HepG2 (cell line): ENCODE measurements around the gene BBS1. TPM values are rescaled to one million over a fixed set of nuclear protein-coding genes. Genes with fewer than 3 reads are reported as not detected.

Source experiments
- EED ChIP-seq: sonication (generic); formaldehyde crosslinking; IDR thresholded peaks from 2 replicates; pipeline ENCODE4 v1.5.0; 2020; ENCODE audit warnings: mild to moderate bottlenecking, missing genetic modification reagents
- FLYWCH1 ChIP-seq: sonication (generic); formaldehyde crosslinking; IDR thresholded peaks from 2 replicates; pipeline ENCODE4 v1.8.1; 2023; ENCODE audit warnings: mild to moderate bottlenecking, missing genetic modification reagents
- HNF4A ChIP-seq: sonication (generic); formaldehyde crosslinking; IDR thresholded peaks from 2 replicates; pipeline ENCODE4 v1.4.0; 2020; ENCODE audit warnings: missing genetic modification reagents
- HNRNPL ChIP-seq: fragments of 200-400 bp; formaldehyde crosslinking; IDR thresholded peaks from 2 replicates; pipeline ENCODE4 v1.6.1; 2017; ENCODE audit warnings: mild to moderate bottlenecking, low read depth, low read length
- NCOA1 ChIP-seq: sonication (generic); formaldehyde crosslinking; IDR thresholded peaks from 2 replicates; pipeline ENCODE4 v1.9.0; 2021; ENCODE audit warnings: missing genetic modification reagents
- NR2F6 ChIP-seq, 2 experiments: IDR thresholded peaks; 2 replicates each; pipeline ENCODE4 v1.6.1; 2016; ENCODE audit warnings: antibody characterized with exemption in 1 of 2, mild to moderate bottlenecking in 1 of 2
- SMC3 ChIP-seq: IDR thresholded peaks from 2 replicates; pipeline ENCODE4 v1.6.1; 2011; ENCODE audit warnings: low read length, improper control_type of control experiment
- SMYD3 ChIP-seq: sonication (generic); formaldehyde crosslinking; IDR thresholded peaks from 2 replicates; pipeline ENCODE4 v1.8.1; 2023; ENCODE audit warnings: mild to moderate bottlenecking, missing genetic modification reagents
- TSC22D2 ChIP-seq: sonication (generic); formaldehyde crosslinking; IDR thresholded peaks from 2 replicates; pipeline ENCODE4 v1.5.1; 2020; ENCODE audit warnings: missing genetic modification reagents, mild to moderate bottlenecking, borderline replicate concordance
- ZNF230 ChIP-seq: sonication (generic); formaldehyde crosslinking; IDR thresholded peaks from 2 replicates; pipeline ENCODE4 v1.4.0; 2020; ENCODE audit warnings: mild to moderate bottlenecking, missing genetic modification reagents
- ZNF558 ChIP-seq: sonication (generic); formaldehyde crosslinking; IDR thresholded peaks from 2 replicates; pipeline ENCODE4 v1.9.0; 2022; ENCODE audit warnings: mild to moderate bottlenecking, missing genetic modification reagents, borderline replicate concordance
- ZSCAN25 ChIP-seq: sonication (generic); formaldehyde crosslinking; IDR thresholded peaks from 2 replicates; pipeline ENCODE4 v1.8.0; 2022; ENCODE audit warnings: mild to moderate bottlenecking, missing genetic modification reagents
- polyA plus RNA-seq, 8 experiments: library from polyadenylated mRNA; depleted of rRNA in 3 of 8; stranded (reverse) in 7 of 8; unstranded in 1 of 8; fragments of >200 nt; fragmentation: Illumina TruSeq in 4 of 8; extraction: Trizol in 4 of 8; gene quantifications; 2 replicates each; pipeline versions ENCODE4 v1.2.1 to v1.2.3, GENCODE V29; 2011 to 2016; ENCODE audit warnings: low read depth in 4 of 8, missing spikeins in 1 of 8, mixed read lengths in 1 of 8; ENCODE audit not compliant: insufficient read depth in 1 of 8
- total RNA-seq, 5 experiments: library from RNA; depleted of rRNA; stranded (reverse); fragments of >200 nt; fragmentation: Illumina TruSeq; extraction: Trizol; gene quantifications; 2 replicates each; pipeline ENCODE4 v1.2.3, GENCODE V29; 2016; ENCODE audit warnings: low read depth in 1 of 5
- TF ChIP-seq, protein P1 (sequence below): IDR thresholded peaks from 2 replicates; pipeline ENCODE4 v1.6.1; 2016
- TF ChIP-seq, protein P2 (sequence below): IDR thresholded peaks from 2 replicates; pipeline ENCODE4 v1.6.1; 2016; ENCODE audit warnings: missing biosample characterization, missing genetic modification reagents, low read depth
- TF ChIP-seq, protein P3 (sequence below): sonication (generic); formaldehyde crosslinking; IDR thresholded peaks from 2 replicates; pipeline ENCODE4 v1.4.0; 2020; ENCODE audit warnings: missing genetic modification reagents
- TF ChIP-seq, protein P4 (sequence below): sonication (generic); formaldehyde crosslinking; IDR thresholded peaks from 2 replicates; pipeline ENCODE4 v1.4.0; 2020; ENCODE audit warnings: missing genetic modification reagents, borderline replicate concordance
- TF ChIP-seq, protein P5 (sequence below): sonication (generic); formaldehyde crosslinking; IDR thresholded peaks from 2 replicates; pipeline ENCODE4 v1.4.0; 2020; ENCODE audit warnings: missing genetic modification reagents

Gene BBS1
- total and polyA plus RNA-seq, 2 of the 13 experiments (the other 11 are each of a cell fraction or from before 2014, with no cell fraction given): 11.7 to 14.1 TPM

DNA sequence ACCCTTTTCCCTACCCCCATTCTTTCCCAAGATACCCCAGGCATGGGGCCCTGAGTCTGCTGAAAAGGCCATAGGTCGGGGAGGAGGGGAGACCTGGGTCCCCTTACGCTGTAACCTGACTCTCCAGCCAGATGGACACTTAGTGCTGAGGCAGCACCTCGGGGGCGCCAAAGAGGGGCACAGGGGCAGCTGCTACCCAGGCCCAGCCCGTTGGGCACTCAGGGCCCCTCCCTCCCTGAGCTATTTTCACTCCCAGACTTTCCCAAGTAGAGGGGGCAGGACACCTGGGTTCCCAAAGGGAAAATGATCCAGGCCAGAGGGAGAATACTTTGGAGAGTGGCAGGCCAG is 37.2 kb downstream of the BBS1 start (continued):
- no peak for TF ChIP-seq EED (CRISPR knock-in tag)
- TF ChIP-seq NCOA1 (CRISPR knock-in tag): no peak
- TF ChIP-seq SMC3: no peak
- TF ChIP-seq ZSCAN25 (CRISPR knock-in tag): no peak
- no peak for TF ChIP-seq FLYWCH1
- TF ChIP-seq NR2F6 (IDR thresholded peaks at IDR 0.05): 0 out of 2 replicates have a peak, but pooled peaks have one; percentile 24
- 0 out of 2 replicates have a peak, but pooled peaks have one; percentile 23 for TF ChIP-seq NR2F6 (CRISPR knock-in tag; IDR thresholded peaks at IDR 0.05)
- TF ChIP-seq, protein P1, sequence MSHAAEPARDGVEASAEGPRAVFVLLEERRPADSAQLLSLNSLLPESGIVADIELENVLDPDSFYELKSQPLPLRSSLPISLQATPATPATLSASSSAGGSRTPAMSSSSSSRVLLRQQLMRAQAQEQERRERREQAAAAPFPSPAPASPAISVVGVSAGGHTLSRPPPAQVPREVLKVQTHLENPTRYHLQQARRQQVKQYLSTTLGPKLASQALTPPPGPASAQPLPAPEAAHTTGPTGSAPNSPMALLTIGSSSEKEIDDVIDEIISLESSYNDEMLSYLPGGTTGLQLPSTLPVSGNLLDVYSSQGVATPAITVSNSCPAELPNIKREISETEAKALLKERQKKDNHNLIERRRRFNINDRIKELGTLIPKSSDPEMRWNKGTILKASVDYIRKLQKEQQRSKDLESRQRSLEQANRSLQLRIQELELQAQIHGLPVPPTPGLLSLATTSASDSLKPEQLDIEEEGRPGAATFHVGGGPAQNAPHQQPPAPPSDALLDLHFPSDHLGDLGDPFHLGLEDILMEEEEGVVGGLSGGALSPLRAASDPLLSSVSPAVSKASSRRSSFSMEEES (CRISPR knock-in tag): no peak
- TF ChIP-seq ZNF558: no peak
- TF ChIP-seq, protein P2, sequence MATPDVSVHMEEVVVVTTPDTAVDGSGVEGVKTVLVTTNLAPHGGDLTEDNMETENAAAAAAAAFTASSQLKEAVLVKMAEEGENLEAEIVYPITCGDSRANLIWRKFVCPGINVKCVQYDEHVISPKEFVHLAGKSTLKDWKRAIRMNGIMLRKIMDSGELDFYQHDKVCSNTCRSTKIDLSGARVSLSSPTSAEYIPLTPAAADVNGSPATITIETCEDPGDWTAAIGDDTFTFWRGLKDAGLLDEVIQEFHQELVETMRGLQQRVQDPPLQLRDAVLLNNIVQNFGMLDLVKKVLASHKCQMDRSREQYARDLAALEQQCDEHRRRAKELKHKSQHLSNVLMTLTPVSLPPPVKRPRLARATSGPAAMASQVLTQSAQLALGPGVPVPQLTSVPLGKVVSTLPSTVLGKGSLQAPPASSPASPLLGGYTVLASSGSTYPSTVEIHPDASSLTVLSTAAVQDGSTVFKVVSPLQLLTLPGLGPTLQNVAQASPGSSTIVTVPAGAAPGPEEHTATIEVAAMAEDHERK (CRISPR knock-in tag): no peak
- TF ChIP-seq, protein P3, sequence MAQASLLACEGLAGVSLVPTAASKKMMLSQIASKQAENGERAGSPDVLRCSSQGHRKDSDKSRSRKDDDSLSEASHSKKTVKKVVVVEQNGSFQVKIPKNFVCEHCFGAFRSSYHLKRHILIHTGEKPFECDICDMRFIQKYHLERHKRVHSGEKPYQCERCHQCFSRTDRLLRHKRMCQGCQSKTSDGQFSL: no peak
- TF ChIP-seq HNF4A: no peak
- no peak for TF ChIP-seq TSC22D2 (CRISPR knock-in tag)
- TF ChIP-seq, protein P4, sequence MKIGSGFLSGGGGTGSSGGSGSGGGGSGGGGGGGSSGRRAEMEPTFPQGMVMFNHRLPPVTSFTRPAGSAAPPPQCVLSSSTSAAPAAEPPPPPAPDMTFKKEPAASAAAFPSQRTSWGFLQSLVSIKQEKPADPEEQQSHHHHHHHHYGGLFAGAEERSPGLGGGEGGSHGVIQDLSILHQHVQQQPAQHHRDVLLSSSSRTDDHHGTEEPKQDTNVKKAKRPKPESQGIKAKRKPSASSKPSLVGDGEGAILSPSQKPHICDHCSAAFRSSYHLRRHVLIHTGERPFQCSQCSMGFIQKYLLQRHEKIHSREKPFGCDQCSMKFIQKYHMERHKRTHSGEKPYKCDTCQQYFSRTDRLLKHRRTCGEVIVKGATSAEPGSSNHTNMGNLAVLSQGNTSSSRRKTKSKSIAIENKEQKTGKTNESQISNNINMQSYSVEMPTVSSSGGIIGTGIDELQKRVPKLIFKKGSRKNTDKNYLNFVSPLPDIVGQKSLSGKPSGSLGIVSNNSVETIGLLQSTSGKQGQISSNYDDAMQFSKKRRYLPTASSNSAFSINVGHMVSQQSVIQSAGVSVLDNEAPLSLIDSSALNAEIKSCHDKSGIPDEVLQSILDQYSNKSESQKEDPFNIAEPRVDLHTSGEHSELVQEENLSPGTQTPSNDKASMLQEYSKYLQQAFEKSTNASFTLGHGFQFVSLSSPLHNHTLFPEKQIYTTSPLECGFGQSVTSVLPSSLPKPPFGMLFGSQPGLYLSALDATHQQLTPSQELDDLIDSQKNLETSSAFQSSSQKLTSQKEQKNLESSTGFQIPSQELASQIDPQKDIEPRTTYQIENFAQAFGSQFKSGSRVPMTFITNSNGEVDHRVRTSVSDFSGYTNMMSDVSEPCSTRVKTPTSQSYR (CRISPR knock-in tag): no peak
- no peak for TF ChIP-seq SMYD3 (CRISPR knock-in tag)
- peak; percentile 52; the same call in 1 of the 2 replicates for TF ChIP-seq HNRNPL
- TF ChIP-seq ZNF230: no peak
- TF ChIP-seq, protein P5, sequence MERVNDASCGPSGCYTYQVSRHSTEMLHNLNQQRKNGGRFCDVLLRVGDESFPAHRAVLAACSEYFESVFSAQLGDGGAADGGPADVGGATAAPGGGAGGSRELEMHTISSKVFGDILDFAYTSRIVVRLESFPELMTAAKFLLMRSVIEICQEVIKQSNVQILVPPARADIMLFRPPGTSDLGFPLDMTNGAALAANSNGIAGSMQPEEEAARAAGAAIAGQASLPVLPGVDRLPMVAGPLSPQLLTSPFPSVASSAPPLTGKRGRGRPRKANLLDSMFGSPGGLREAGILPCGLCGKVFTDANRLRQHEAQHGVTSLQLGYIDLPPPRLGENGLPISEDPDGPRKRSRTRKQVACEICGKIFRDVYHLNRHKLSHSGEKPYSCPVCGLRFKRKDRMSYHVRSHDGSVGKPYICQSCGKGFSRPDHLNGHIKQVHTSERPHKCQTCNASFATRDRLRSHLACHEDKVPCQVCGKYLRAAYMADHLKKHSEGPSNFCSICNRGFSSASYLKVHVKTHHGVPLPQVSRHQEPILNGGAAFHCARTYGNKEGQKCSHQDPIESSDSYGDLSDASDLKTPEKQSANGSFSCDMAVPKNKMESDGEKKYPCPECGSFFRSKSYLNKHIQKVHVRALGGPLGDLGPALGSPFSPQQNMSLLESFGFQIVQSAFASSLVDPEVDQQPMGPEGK: peak; percentile 15; the same call in 1 of the 2 replicates
